Measurements from ENCODE around the gene XKR7.
"Not testable (repeated sequence)": the region's sequence is repeated elsewhere in the genome, so short reads cannot be mapped to it uniquely, and the experiment has no call there.

The XKR7 gene

GRCh38 chr20:31967830-31968249, at the start of gene XKR7:
XKR7 (plus strand) TSS chr20:31968151; CDS start chr20:31968176, 25 bp downstream.
- DNase-seq = no peak

- no peak for DNase-seq
These were observed 49.4 kb upstream of the XKR7 start for GRCh38 chr20:31918466-31919105.

GRCh38 chr20:31919410-31920155, 48.4 kb upstream of the XKR7 start:
- no peak for DNase-seq

- DNase-seq = no peak
These were observed 47.6 kb upstream of the XKR7 start for GRCh38 chr20:31920275-31920855.

- DNase-seq = not testable (repeated sequence)
These were observed 46.5 kb upstream of the XKR7 start for GRCh38 chr20:31921480-31921879.

GRCh38 chr20:31922181-31922580, 45.8 kb upstream of the XKR7 start:
- DNase-seq = no peak

GRCh38 chr20:31922588-31922987, 45.4 kb upstream of the XKR7 start:
- no peak for DNase-seq

- no peak for DNase-seq
These were observed 44.3 kb upstream of the XKR7 start for GRCh38 chr20:31923388-31924331.

GRCh38 chr20:31924561-31924960, 43.4 kb upstream of the XKR7 start:
- no peak for DNase-seq

GRCh38 chr20:31925631-31926030, 42.3 kb upstream of the XKR7 start:
- DNase-seq = no peak

- no peak for DNase-seq
These were observed 41.5 kb upstream of the XKR7 start for GRCh38 chr20:31926493-31926892.

- DNase-seq = no peak
These were observed 40.3 kb upstream of the XKR7 start for GRCh38 chr20:31927627-31928159.

- DNase-seq = not testable (repeated sequence)
These were observed 38.3 kb upstream of the XKR7 start for GRCh38 chr20:31929631-31930030.

GRCh38 chr20:31930779-31931178, 37.2 kb upstream of the XKR7 start:
- no peak for DNase-seq

- DNase-seq = no peak
These were observed 34.3 kb upstream of the XKR7 start for GRCh38 chr20:31933698-31934097.

- DNase-seq = no peak
These were observed 33.5 kb upstream of the XKR7 start for GRCh38 chr20:31934491-31934890.

- no peak for DNase-seq
These were observed 32.8 kb upstream of the XKR7 start for GRCh38 chr20:31934968-31935764.

- no peak for DNase-seq
These were observed 31.5 kb upstream of the XKR7 start for GRCh38 chr20:31936420-31936819.

- no peak for DNase-seq
These were observed 30.1 kb upstream of the XKR7 start for GRCh38 chr20:31937820-31938219.

GRCh38 chr20:31939661-31940060, 28.3 kb upstream of the XKR7 start:
- DNase-seq = no peak

GRCh38 chr20:31943052-31943471, 24.9 kb upstream of the XKR7 start:
- DNase-seq = no peak

GRCh38 chr20:31945319-31945718, 22.6 kb upstream of the XKR7 start:
- no peak for DNase-seq

All from cerebellar nuclear complex (tissue), 1 donor.